ENCODE measurements around the gene DGLUCY.

The DGLUCY gene

GRCh38 chr14:91267965-91268437 lies 154.1 kb downstream of the DGLUCY start:
- H3K79me2 ChIP-seq (ENCODE audit: control insufficient read depth, low read length) = no peaks in the 10 kb centered on the region
- no peaks in the 10 kb centered on the region for H3K9me3 ChIP-seq (ENCODE audit: control insufficient read depth, insufficient read depth, low read length)
- H3K4me1 ChIP-seq (ENCODE audit: control insufficient read depth, low read length) = peaks cover 21% of the 10 kb centered on the region
- H3K27ac ChIP-seq (ENCODE audit: low read depth, low read length) = no peak overlapping the region
- peaks cover 8% of the 10 kb centered on the region; the same call in 1 of the 2 replicates for H3K27me3 ChIP-seq (ENCODE audit: control insufficient read depth, low read length)
- peaks cover 15% of the 10 kb centered on the region for H3F3A ChIP-seq (ENCODE audit: control insufficient read depth, insufficient read depth)
- peaks cover 33% of the 10 kb centered on the region for H3K36me3 ChIP-seq (ENCODE audit: control insufficient read depth, low read length)
- H3K4me2 ChIP-seq (ENCODE audit: low read length) = no peak overlapping the region
- H4K20me1 ChIP-seq (ENCODE audit: control insufficient read depth, insufficient read depth, low read depth, low read length) = no peaks in the 10 kb centered on the region
- no peak for TF ChIP-seq EZH2phosphoT487 (IDR thresholded peaks at IDR 0.05; ENCODE audit: borderline replicate concordance, low read length)
- TF ChIP-seq, protein P1, sequence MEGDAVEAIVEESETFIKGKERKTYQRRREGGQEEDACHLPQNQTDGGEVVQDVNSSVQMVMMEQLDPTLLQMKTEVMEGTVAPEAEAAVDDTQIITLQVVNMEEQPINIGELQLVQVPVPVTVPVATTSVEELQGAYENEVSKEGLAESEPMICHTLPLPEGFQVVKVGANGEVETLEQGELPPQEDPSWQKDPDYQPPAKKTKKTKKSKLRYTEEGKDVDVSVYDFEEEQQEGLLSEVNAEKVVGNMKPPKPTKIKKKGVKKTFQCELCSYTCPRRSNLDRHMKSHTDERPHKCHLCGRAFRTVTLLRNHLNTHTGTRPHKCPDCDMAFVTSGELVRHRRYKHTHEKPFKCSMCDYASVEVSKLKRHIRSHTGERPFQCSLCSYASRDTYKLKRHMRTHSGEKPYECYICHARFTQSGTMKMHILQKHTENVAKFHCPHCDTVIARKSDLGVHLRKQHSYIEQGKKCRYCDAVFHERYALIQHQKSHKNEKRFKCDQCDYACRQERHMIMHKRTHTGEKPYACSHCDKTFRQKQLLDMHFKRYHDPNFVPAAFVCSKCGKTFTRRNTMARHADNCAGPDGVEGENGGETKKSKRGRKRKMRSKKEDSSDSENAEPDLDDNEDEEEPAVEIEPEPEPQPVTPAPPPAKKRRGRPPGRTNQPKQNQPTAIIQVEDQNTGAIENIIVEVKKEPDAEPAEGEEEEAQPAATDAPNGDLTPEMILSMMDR (IDR thresholded peaks at IDR 0.05; ENCODE audit: low read depth, low read length, poor library complexity, severe bottlenecking) = no peak
- H3K9me2 ChIP-seq (replicated peaks; ENCODE audit: control insufficient read depth, low read length) = no peaks in the 10 kb centered on the region
- no peak overlapping the region for H3K4me3 ChIP-seq (ENCODE audit: low read length)

- Histone ChIP-seq H3K9me3 (ENCODE audit: control insufficient read depth, insufficient read depth, low read length) (no peaks in the 10 kb centered on the region), H3K36me3 (ENCODE audit: control insufficient read depth, low read length) (peaks cover 46% of the 10 kb centered on the region), H3K4me1 (ENCODE audit: control insufficient read depth, low read length) (peaks cover 9% of the 10 kb centered on the region), H4K20me1 (ENCODE audit: control insufficient read depth, insufficient read depth, low read depth, low read length) (no peaks in the 10 kb centered on the region), H3K4me3 (ENCODE audit: low read length) (no peak overlapping the region), H3K27me3 (ENCODE audit: control insufficient read depth, low read length) (peaks cover 8% of the 10 kb centered on the region; the same call in 1 of the 2 replicates), H3K9me2 (replicated peaks; ENCODE audit: control insufficient read depth, low read length) (no peaks in the 10 kb centered on the region), H3K79me2 (ENCODE audit: control insufficient read depth, low read length) (no peaks in the 10 kb centered on the region), H3K4me2 (ENCODE audit: low read length) (no peak overlapping the region), H3K27ac (ENCODE audit: low read depth, low read length) (no peak overlapping the region), H3F3A (ENCODE audit: control insufficient read depth, insufficient read depth) (peaks cover 15% of the 10 kb centered on the region)
- no peak for TF ChIP-seq EZH2phosphoT487 (IDR thresholded peaks at IDR 0.05; ENCODE audit: borderline replicate concordance, low read length)
- TF ChIP-seq, protein P1 (IDR thresholded peaks at IDR 0.05; ENCODE audit: low read depth, low read length, poor library complexity, severe bottlenecking) = no peak
Observed at GRCh38 chr14:91269076-91269991, 155.5 kb downstream of the DGLUCY start.

DNA sequence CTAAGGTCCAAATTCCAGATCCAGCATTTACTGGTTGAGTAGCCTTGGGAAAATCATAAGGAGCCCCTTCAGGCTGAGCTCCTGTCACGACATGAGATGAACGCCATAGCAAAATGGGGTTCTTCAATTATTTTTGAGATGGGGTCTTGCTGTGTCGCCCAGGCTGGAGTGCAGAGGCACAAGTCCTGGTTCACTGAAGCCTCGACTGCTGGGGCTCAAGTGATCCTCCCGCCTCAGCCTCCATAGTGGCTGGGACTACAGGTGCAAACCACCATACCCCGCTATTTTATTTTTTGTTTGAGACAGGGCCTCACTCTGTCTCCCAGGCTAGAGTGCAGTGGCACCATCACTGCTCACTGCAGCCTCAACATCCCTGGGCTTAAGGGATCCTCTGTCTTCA lies 156.3 kb downstream of the DGLUCY start:
- H4K20me1 ChIP-seq (ENCODE audit: control insufficient read depth, insufficient read depth, low read depth, low read length) = no peaks in the 10 kb centered on the region
- no peak overlapping the region for H3K27ac ChIP-seq (ENCODE audit: low read depth, low read length)
- H3K27me3 ChIP-seq (ENCODE audit: control insufficient read depth, low read length) = 0 out of 2 replicates have a peak, but pooled peaks cover 2% of the 10 kb centered on the region
- TF ChIP-seq, protein P1 (IDR thresholded peaks at IDR 0.05; ENCODE audit: low read depth, low read length, poor library complexity, severe bottlenecking) = no peak
- no peak for TF ChIP-seq EZH2phosphoT487 (IDR thresholded peaks at IDR 0.05; ENCODE audit: borderline replicate concordance, low read length)
- no peaks in the 10 kb centered on the region for H3K9me2 ChIP-seq (replicated peaks; ENCODE audit: control insufficient read depth, low read length)
- H3F3A ChIP-seq (ENCODE audit: control insufficient read depth, insufficient read depth) = peaks cover 15% of the 10 kb centered on the region
- no peaks in the 10 kb centered on the region for H3K9me3 ChIP-seq (ENCODE audit: control insufficient read depth, insufficient read depth, low read length)
- H3K79me2 ChIP-seq (ENCODE audit: control insufficient read depth, low read length) = no peaks in the 10 kb centered on the region
- H3K36me3 ChIP-seq (ENCODE audit: control insufficient read depth, low read length) = peaks cover 55% of the 10 kb centered on the region
- no peak overlapping the region for H3K4me3 ChIP-seq (ENCODE audit: low read length)
- H3K4me2 ChIP-seq (ENCODE audit: low read length) = no peak overlapping the region
- H3K4me1 ChIP-seq (ENCODE audit: control insufficient read depth, low read length) = peaks cover 2% of the 10 kb centered on the region; the same call in 1 of the 2 replicates
